Neutrophil (primary cell): ENCODE measurements around the gene TYRO3.

Source experiments
- H3K27ac ChIP-seq: fragments of 200-600 bp; sonication (generic); 2 replicates; pipeline ENCODE4 v1.5.1; 2016; ENCODE audit warnings: mild to moderate bottlenecking, moderate library complexity
- H3K27me3 ChIP-seq: fragments of 200-600 bp; sonication (generic); 2 replicates; pipeline ENCODE4 v1.6.0; 2016; ENCODE audit warnings: mild to moderate bottlenecking
- H3K36me3 ChIP-seq: fragments of 200-600 bp; sonication (generic); 2 replicates; pipeline ENCODE4 v1.5.1; 2017
- H3K4me1 ChIP-seq, 2 experiments: fragments of 200-600 bp in 1 of 2; sonication (generic) in 1 of 2; 1 replicate in 1 of 2; 2 replicates in 1 of 2; pipeline versions ENCODE4 v1.5.1 to v1.6.1; 2013 to 2016; ENCODE audit warnings: low read depth in 1 of 2, low read length in 1 of 2, mild to moderate bottlenecking in 1 of 2, moderate library complexity in 1 of 2; ENCODE audit not compliant: control insufficient read depth in 1 of 2, insufficient read depth in 1 of 2
- H3K4me3 ChIP-seq, 2 experiments: fragments of 200-600 bp in 1 of 2; sonication (generic) in 1 of 2; 1 replicate in 1 of 2; 2 replicates in 1 of 2; pipeline ENCODE4 v1.5.1; 2013 to 2016; ENCODE audit warnings: low read depth in 1 of 2, low read length in 1 of 2, mild to moderate bottlenecking in 1 of 2, moderate library complexity in 1 of 2
- H3K9me3 ChIP-seq: fragments of 200-600 bp; sonication (generic); 2 replicates; pipeline ENCODE4 v1.5.1; 2016
- TF ChIP-seq, protein P1 (sequence below): fragments of 200-600 bp; sonication (generic); IDR thresholded peaks from 2 replicates; pipeline ENCODE4 v1.5.1; 2016; ENCODE audit warnings: antibody characterized with exemption

Gene TYRO3

DNA sequence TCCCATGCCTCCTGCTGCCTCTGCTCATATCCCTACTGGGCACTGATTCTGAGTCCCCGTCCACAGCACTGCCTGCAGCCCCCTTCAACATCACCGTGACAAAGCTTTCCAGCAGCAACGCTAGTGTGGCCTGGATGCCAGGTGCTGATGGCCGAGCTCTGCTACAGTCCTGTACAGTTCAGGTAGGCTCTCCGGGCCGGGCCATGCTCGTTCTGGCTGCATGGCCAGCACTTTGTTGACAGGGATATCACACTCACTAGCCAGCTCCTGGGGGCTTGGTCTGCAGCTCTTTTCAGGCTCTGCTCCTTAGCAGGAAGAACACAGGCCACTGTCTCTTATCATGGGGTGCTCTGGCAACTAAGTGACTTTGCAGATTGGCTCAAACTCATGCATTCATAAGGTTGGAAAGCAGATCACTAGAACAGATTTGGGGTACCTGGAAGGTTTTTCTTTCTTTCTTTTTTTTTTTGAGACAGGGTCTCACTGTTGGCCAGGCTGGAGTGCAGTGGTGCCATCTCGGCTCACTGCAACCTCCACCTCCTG, 6.0 kb downstream of the TYRO3 start:
- Histone ChIP-seq H3K9me3 (no peaks in the 10 kb centered on the region), H3K4me1 (peaks cover 0 to under 1% of the 10 kb centered on the region in 2 experiments), H3K27ac (no peak overlapping the region), H3K4me3 (no peak overlapping the region), H3K36me3 (no peaks in the 10 kb centered on the region), H3K27me3 (peaks cover 41% of the 10 kb centered on the region)
- TF ChIP-seq, protein P1, sequence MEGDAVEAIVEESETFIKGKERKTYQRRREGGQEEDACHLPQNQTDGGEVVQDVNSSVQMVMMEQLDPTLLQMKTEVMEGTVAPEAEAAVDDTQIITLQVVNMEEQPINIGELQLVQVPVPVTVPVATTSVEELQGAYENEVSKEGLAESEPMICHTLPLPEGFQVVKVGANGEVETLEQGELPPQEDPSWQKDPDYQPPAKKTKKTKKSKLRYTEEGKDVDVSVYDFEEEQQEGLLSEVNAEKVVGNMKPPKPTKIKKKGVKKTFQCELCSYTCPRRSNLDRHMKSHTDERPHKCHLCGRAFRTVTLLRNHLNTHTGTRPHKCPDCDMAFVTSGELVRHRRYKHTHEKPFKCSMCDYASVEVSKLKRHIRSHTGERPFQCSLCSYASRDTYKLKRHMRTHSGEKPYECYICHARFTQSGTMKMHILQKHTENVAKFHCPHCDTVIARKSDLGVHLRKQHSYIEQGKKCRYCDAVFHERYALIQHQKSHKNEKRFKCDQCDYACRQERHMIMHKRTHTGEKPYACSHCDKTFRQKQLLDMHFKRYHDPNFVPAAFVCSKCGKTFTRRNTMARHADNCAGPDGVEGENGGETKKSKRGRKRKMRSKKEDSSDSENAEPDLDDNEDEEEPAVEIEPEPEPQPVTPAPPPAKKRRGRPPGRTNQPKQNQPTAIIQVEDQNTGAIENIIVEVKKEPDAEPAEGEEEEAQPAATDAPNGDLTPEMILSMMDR = no peak

DNA sequence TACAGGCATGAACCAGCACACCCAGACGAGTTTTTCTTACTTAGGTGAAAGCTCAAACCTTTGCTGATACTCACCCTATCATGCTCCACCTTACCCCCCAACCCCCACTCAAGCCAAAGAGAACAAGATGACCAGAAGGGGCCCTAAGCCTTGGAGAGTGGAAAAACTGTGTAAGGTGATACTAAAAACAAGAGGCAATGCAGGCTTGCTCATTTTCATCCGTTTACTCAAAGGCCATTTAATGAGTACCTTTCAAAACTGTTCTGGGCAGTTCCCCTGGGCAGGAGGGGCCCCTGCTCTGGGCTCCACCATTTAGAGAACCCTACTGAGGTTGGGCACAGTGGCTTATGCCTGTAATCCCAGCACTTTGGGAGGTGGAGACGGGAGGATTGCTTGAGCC, 6.7 kb downstream of the TYRO3 start:
- Histone ChIP-seq H3K27ac (no peak overlapping the region), H3K27me3 (peaks cover 35% of the 10 kb centered on the region), H3K9me3 (no peaks in the 10 kb centered on the region), H3K4me1 (no peaks in the 10 kb centered on the region), H3K36me3 (no peaks in the 10 kb centered on the region), H3K4me3 (no peak overlapping the region)
- TF ChIP-seq, protein P1 = no peak

- Histone ChIP-seq H3K36me3 (no peaks in the 10 kb centered on the region), H3K27me3 (peaks cover 29% of the 10 kb centered on the region), H3K4me3 (no peak overlapping the region), H3K27ac (no peak overlapping the region), H3K4me1 (no peaks in the 10 kb centered on the region), H3K9me3 (no peaks in the 10 kb centered on the region)
- TF ChIP-seq, protein P1 = no peak
These were observed 7.3 kb downstream of the TYRO3 start for GRCh38 chr15:41566121-41566885.

DNA sequence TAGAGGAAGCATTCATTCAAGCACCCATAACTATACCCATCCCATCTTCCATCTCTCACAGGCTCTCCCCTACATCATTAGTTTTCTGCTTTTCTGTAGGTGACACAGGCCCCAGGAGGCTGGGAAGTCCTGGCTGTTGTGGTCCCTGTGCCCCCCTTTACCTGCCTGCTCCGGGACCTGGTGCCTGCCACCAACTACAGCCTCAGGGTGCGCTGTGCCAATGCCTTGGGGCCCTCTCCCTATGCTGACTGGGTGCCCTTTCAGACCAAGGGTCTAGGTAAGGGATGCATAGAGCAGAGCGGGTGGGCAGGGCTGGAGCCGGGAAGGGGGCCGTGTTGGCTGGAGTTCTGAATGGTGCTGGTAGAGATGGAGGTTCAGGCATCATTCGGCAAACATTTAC, 8.2 kb downstream of the TYRO3 start:
- Histone ChIP-seq H3K4me1 (no peaks in the 10 kb centered on the region), H3K27ac (no peak overlapping the region), H3K9me3 (no peaks in the 10 kb centered on the region), H3K27me3 (peaks cover 20% of the 10 kb centered on the region), H3K36me3 (no peaks in the 10 kb centered on the region), H3K4me3 (no peak overlapping the region)
- TF ChIP-seq, protein P1 = no peak

DNA sequence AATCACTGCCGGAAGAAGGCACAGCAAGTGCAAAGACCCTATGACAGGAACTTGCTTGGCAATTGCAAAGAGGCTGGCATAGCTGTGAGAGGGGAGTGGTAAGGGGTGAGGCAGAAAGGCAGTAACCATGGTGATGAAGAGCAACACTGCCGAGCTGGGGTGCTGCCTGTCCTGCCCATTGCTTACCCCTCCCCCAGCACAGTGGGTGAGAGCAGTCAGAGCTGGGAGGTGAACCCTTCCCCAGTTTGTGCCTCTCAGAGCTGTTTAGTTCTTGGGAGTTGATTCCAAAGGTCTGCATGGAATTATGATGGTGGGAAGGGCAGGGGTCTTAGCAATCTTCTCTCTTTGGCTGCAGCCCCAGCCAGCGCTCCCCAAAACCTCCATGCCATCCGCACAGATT, 8.8 kb downstream of the TYRO3 start:
- no peak overlapping the region for H3K4me3 ChIP-seq
- TF ChIP-seq, protein P1 = no peak
- peaks cover 14% of the 10 kb centered on the region for H3K27me3 ChIP-seq
- H3K27ac ChIP-seq = no peak overlapping the region
- no peaks in the 10 kb centered on the region for H3K36me3 ChIP-seq
- H3K9me3 ChIP-seq = no peaks in the 10 kb centered on the region
- no peaks in the 10 kb centered on the region for H3K4me1 ChIP-seq
